ENCODE data around the gene PAK1. TPM values are rescaled to one million over a fixed set of nuclear protein-coding genes. Genes with fewer than 3 reads are reported as not detected.

Gene PAK1
- total and polyA plus RNA-seq, 10 of the 15 experiments (the other 5 are each of a cell fraction or from before 2014, with no cell fraction given), result 43.8 to 321 (median 110) TPM

DNA sequence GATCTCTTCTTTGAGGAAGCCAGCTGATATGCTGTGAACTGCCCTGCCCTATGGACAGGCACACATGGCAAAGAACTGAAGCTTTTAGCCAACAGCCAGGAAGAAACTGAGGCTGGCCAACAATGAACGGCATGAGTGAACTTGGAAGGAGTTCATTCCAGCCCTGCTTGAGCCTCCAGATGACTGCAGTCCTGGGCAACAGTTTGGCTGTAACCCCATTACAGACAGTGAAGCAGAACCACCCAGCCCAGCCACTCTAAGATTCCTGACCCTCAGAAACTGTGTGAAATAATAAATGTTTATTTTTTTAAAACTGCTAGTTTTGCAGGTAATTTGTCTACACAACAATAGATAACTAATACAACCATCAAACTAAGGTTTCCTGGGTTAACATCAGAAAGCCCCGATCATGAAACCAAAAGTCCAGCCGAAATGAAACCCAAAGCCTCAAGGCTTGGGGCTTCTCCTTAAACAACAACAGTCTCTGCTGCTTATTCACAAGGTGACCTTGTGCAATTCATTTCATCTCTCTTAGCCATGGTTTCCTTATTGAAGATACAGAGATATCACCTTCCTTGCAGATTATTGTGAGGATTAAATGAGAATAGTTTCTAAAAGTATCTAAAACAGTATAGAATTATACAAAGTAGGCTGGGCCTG is 31.4 kb downstream of the PAK1 start (continued):
- TF ChIP-seq, protein P1, sequence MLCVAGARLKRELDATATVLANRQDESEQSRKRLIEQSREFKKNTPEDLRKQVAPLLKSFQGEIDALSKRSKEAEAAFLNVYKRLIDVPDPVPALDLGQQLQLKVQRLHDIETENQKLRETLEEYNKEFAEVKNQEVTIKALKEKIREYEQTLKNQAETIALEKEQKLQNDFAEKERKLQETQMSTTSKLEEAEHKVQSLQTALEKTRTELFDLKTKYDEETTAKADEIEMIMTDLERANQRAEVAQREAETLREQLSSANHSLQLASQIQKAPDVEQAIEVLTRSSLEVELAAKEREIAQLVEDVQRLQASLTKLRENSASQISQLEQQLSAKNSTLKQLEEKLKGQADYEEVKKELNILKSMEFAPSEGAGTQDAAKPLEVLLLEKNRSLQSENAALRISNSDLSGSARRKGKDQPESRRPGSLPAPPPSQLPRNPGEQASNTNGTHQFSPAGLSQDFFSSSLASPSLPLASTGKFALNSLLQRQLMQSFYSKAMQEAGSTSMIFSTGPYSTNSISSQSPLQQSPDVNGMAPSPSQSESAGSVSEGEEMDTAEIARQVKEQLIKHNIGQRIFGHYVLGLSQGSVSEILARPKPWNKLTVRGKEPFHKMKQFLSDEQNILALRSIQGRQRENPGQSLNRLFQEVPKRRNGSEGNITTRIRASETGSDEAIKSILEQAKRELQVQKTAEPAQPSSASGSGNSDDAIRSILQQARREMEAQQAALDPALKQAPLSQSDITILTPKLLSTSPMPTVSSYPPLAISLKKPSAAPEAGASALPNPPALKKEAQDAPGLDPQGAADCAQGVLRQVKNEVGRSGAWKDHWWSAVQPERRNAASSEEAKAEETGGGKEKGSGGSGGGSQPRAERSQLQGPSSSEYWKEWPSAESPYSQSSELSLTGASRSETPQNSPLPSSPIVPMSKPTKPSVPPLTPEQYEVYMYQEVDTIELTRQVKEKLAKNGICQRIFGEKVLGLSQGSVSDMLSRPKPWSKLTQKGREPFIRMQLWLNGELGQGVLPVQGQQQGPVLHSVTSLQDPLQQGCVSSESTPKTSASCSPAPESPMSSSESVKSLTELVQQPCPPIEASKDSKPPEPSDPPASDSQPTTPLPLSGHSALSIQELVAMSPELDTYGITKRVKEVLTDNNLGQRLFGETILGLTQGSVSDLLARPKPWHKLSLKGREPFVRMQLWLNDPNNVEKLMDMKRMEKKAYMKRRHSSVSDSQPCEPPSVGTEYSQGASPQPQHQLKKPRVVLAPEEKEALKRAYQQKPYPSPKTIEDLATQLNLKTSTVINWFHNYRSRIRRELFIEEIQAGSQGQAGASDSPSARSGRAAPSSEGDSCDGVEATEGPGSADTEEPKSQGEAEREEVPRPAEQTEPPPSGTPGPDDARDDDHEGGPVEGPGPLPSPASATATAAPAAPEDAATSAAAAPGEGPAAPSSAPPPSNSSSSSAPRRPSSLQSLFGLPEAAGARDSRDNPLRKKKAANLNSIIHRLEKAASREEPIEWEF (IDR thresholded peaks at IDR 0.05; ENCODE audit: insufficient replicate concordance, low read depth, low read length), result peak; percentile 28
- peak; percentile 33 to 37; a peak in 2 of 4 replicates for TF ChIP-seq IKZF2 (IDR thresholded peaks at IDR 0.05)
- peak; percentile 98 for TF ChIP-seq ESRRA (IDR thresholded peaks at IDR 0.05; ENCODE audit: low read length)
- 0 out of 2 replicates have a peak, but pooled peaks have one; percentile 27 for TF ChIP-seq IKZF1 (conservative IDR thresholded peaks at IDR 0.05)
- TF ChIP-seq RUNX3 (IDR thresholded peaks at IDR 0.05; ENCODE audit: low read length), result peak; percentile 64
- TF ChIP-seq NR2F1 (conservative IDR thresholded peaks at IDR 0.05), result peak; percentile 84; the same call in 1 of the 2 replicates

DNA sequence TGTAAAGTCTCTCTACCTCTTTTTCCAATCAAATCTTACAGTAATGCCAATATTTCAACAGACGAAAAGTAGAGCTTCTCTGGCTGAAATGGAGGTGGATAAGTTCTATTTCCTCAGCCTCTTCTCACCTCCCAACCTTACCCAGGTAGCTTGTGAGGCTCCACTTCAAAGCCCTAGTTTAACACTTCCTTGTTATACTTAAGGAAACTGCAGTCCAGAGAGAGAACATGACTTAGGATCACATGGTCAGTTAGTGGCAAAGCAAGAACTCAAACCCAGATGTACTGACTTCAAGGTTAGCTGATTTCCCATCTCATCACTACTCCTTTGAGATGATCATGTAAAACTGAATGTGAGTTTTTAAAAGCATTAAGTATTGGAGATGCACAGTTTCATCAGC is 32.5 kb downstream of the PAK1 start:
- no TSS peak for BruUV-seq (replicated peaks)
- no peak for FAIRE-seq
- in situ Hi-C loops (cut with MboI), result no loop called here
- no peak for TF ChIP-seq FOS (IDR thresholded peaks at IDR 0.05; ENCODE audit: borderline replicate concordance, extremely low read depth, insufficient read length)
- TF ChIP-seq, protein P2, sequence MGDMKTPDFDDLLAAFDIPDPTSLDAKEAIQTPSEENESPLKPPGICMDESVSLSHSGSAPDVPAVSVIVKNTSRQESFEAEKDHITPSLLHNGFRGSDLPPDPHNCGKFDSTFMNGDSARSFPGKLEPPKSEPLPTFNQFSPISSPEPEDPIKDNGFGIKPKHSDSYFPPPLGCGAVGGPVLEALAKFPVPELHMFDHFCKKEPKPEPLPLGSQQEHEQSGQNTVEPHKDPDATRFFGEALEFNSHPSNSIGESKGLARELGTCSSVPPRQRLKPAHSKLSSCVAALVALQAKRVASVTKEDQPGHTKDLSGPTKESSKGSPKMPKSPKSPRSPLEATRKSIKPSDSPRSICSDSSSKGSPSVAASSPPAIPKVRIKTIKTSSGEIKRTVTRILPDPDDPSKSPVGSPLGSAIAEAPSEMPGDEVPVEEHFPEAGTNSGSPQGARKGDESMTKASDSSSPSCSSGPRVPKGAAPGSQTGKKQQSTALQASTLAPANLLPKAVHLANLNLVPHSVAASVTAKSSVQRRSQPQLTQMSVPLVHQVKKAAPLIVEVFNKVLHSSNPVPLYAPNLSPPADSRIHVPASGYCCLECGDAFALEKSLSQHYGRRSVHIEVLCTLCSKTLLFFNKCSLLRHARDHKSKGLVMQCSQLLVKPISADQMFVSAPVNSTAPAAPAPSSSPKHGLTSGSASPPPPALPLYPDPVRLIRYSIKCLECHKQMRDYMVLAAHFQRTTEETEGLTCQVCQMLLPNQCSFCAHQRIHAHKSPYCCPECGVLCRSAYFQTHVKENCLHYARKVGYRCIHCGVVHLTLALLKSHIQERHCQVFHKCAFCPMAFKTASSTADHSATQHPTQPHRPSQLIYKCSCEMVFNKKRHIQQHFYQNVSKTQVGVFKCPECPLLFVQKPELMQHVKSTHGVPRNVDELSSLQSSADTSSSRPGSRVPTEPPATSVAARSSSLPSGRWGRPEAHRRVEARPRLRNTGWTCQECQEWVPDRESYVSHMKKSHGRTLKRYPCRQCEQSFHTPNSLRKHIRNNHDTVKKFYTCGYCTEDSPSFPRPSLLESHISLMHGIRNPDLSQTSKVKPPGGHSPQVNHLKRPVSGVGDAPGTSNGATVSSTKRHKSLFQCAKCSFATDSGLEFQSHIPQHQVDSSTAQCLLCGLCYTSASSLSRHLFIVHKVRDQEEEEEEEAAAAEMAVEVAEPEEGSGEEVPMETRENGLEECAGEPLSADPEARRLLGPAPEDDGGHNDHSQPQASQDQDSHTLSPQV (IDR thresholded peaks at IDR 0.05), result no peak
- TF ChIP-seq RAD51 (IDR thresholded peaks at IDR 0.05), result 0 out of 2 replicates have a peak, but pooled peaks have one; percentile 17

More for the DNA sequence above, 32.5 kb downstream of the PAK1 start:
- Histone ChIP-seq H3K9ac (ENCODE audit: control insufficient read depth, insufficient read depth, low read length) (no peak overlapping the region), H3K9me3 (replicated peaks; ENCODE audit: control insufficient read depth, insufficient read depth, low read length) (no peaks in the 10 kb centered on the region), H2AFZ (ENCODE audit: control insufficient read depth, low read depth, low read length) (no peak overlapping the region), H3K4me1 (ENCODE audit: control insufficient read depth, insufficient read depth, low read length) (peaks cover 69% of the 10 kb centered on the region), H3K4me3 (no peak overlapping the region), H3K27ac (ENCODE audit: control insufficient read depth, insufficient read depth) (peak overlapping the region; percentile 82), H3K79me2 (ENCODE audit: control insufficient read depth, insufficient read depth, low read length) (peaks cover 72% of the 10 kb centered on the region), H4K20me1 (ENCODE audit: control insufficient read depth, insufficient read depth) (no peaks in the 10 kb centered on the region), H3K27me3 (replicated peaks in 1 of 2; ENCODE audit: control insufficient read depth in 2 of 2, insufficient read depth in 2 of 2, low read length in 1 of 2) (no peaks in the 10 kb centered on the region), H3K4me2 (ENCODE audit: control insufficient read depth, insufficient read depth) (peak overlapping the region; percentile 18; the same call in 1 of the 2 replicates), H3K36me3 (ENCODE audit: control insufficient read depth in 2 of 2, insufficient read depth in 2 of 2, low read length in 1 of 2) (no peaks in the 10 kb centered on the region)
- POLR2A ChIA-PET, result interaction anchor here (1.0 to 5.5 kb wide), 8 partner anchors 7 to 40 kb away, joined by 3 to 33 read pairs (median 6); no protein-coding TSS in a partner anchor
- ATAC-seq (no peak), DNase-seq (ENCODE audit: low read depth, low spot score) (no peak)
- intact Hi-C loops (cut with micrococcal nuclease; ENCODE audit: unreplicated experiment), result no loop called here
- RAD21 ChIA-PET (ENCODE audit: unreplicated experiment), result interaction anchor here (1.1 to 4.9 kb wide), 8 partner anchors 11 to 41 kb away, joined by 3 to 28 read pairs (median 6); partner anchors contain the start of gene PAK1
- CTCF ChIA-PET, result interaction anchor here (0.6 to 3.0 kb wide), 10 partner anchors 10 to 107 kb away, joined by 3 to 22 read pairs (median 4); no protein-coding TSS in a partner anchor
- SMC1A ChIA-PET (ENCODE audit: uncharacterized antibody, unreplicated experiment), result interaction anchor here (0.9 to 4.7 kb wide), 15 partner anchors 8 to 42 kb away, joined by 3 to 28 read pairs (median 6); partner anchors contain the start of gene PAK1
- WGBS (ENCODE audit: insufficient coverage, insufficient replicate concordance, low lambda C conversion rate, missing lambda C conversion rate), result 93% methylated on average over 1 of the region's 1 CpG

All from GM12878 (cell line).